ENCODE results near the gene AFF3. TPM values are rescaled to one million over a fixed set of nuclear protein-coding genes. Genes with fewer than 3 reads are reported as not detected.
"Not testable (repeated sequence)": the region's sequence is repeated elsewhere in the genome, so short reads cannot be mapped to it uniquely, and the experiment has no call there.

AFF3 gene
- total and polyA plus RNA-seq, 2 donors (not counting 1 experiment from before 2014, with no cell fraction given) = 0.50 to 2.5 TPM

- Histone ChIP-seq H2AFZ (ENCODE audit: low read length) (no peak overlapping the region), H3K4me2 (ENCODE audit: extremely low read depth, insufficient read depth, low read length) (no peak overlapping the region), H3K9ac (ENCODE audit: insufficient read depth, low read length) (no peak overlapping the region), H3K27me3 (ENCODE audit: control insufficient read depth, insufficient read depth, low read length) (peaks cover 2% of the 10 kb centered on the region), H3K9me3 (ENCODE audit: control insufficient read depth, insufficient read depth, low read depth, low read length) (no peaks in the 10 kb centered on the region), H3K36me3 (ENCODE audit: control insufficient read depth, insufficient read depth, low read length) (no peaks in the 10 kb centered on the region), H3K79me2 (ENCODE audit: control insufficient read depth, insufficient read depth, low read length) (no peaks in the 10 kb centered on the region), H3K4me1 (ENCODE audit: control insufficient read depth, extremely low read depth, insufficient read depth, low read length) (no peaks in the 10 kb centered on the region), H3K27ac (ENCODE audit: insufficient read depth, low read length) (no peak overlapping the region), H4K20me1 (ENCODE audit: control insufficient read depth, extremely low read depth, insufficient read depth, low read length) (no peaks in the 10 kb centered on the region), H3K4me3 (replicated peaks in 1 of 4; ENCODE audit: control extremely low read depth in 1 of 4, insufficient read depth in 1 of 4, low read depth in 3 of 4, low read length in 4 of 4) (no peak overlapping the region)
- no peak for DNase-seq (ENCODE audit: low read depth in 2 of 2)
- TF ChIP-seq EZH2 (IDR thresholded peaks at IDR 0.05; ENCODE audit: low read length, missing control alignments) = no peak
- no peak for TF ChIP-seq CTCF (conservative IDR thresholded peaks at IDR 0.05 in 1 of 2, IDR thresholded peaks at IDR 0.05 in 1 of 2; ENCODE audit: low read depth in 1 of 2, low read length in 2 of 2)
These were observed 637.4 kb downstream of the AFF3 start for GRCh38 chr2:99504844-99505584.

- not testable (repeated sequence) for H3K9ac ChIP-seq (ENCODE audit: insufficient read depth, low read length); H3K9me3 ChIP-seq (ENCODE audit: control insufficient read depth, insufficient read depth, low read depth, low read length); H2AFZ ChIP-seq (ENCODE audit: low read length); H3K4me1 ChIP-seq (ENCODE audit: control insufficient read depth, extremely low read depth, insufficient read depth, low read length); H3K4me2 ChIP-seq (ENCODE audit: extremely low read depth, insufficient read depth, low read length); DNase-seq (ENCODE audit: low read depth in 2 of 2); H3K27ac ChIP-seq (ENCODE audit: insufficient read depth, low read length); H3K4me3 ChIP-seq (replicated peaks in 1 of 4; ENCODE audit: control extremely low read depth in 1 of 4, insufficient read depth in 1 of 4, low read depth in 3 of 4, low read length in 4 of 4); H3K36me3 ChIP-seq (ENCODE audit: control insufficient read depth, insufficient read depth, low read length); H4K20me1 ChIP-seq (ENCODE audit: control insufficient read depth, extremely low read depth, insufficient read depth, low read length); H3K79me2 ChIP-seq (ENCODE audit: control insufficient read depth, insufficient read depth, low read length); H3K27me3 ChIP-seq (ENCODE audit: control insufficient read depth, insufficient read depth, low read length)
These were observed 638.6 kb downstream of the AFF3 start for GRCh38 chr2:99503662-99504416.

GRCh38 chr2:99496021-99496420 lies 646.4 kb downstream of the AFF3 start:
- TF ChIP-seq CTCF (conservative IDR thresholded peaks at IDR 0.05 in 1 of 2, IDR thresholded peaks at IDR 0.05 in 1 of 2; ENCODE audit: low read depth in 1 of 2, low read length in 2 of 2) (no peak), EZH2 (IDR thresholded peaks at IDR 0.05; ENCODE audit: low read length, missing control alignments) (no peak)

More at GRCh38 chr2:99496021-99496420, 646.4 kb downstream of the AFF3 start:
- no peak overlapping the region for H3K4me2 ChIP-seq (ENCODE audit: extremely low read depth, insufficient read depth, low read length)
- no peak overlapping the region for H3K27ac ChIP-seq (ENCODE audit: insufficient read depth, low read length)
- no peaks in the 10 kb centered on the region for H3K4me1 ChIP-seq (ENCODE audit: control insufficient read depth, extremely low read depth, insufficient read depth, low read length)
- H3K36me3 ChIP-seq (ENCODE audit: control insufficient read depth, insufficient read depth, low read length) = no peaks in the 10 kb centered on the region
- no peak for DNase-seq (ENCODE audit: low read depth in 2 of 2)
- no peak overlapping the region for H3K9ac ChIP-seq (ENCODE audit: insufficient read depth, low read length)
- H3K9me3 ChIP-seq (ENCODE audit: control insufficient read depth, insufficient read depth, low read depth, low read length) = no peaks in the 10 kb centered on the region
- no peak overlapping the region for H2AFZ ChIP-seq (ENCODE audit: low read length)
- H4K20me1 ChIP-seq (ENCODE audit: control insufficient read depth, extremely low read depth, insufficient read depth, low read length) = no peaks in the 10 kb centered on the region
- no peaks in the 10 kb centered on the region for H3K79me2 ChIP-seq (ENCODE audit: control insufficient read depth, insufficient read depth, low read length)
- no peak overlapping the region for H3K4me3 ChIP-seq (replicated peaks in 1 of 4; ENCODE audit: control extremely low read depth in 1 of 4, insufficient read depth in 1 of 4, low read depth in 3 of 4, low read length in 4 of 4)
- peaks cover 9% of the 10 kb centered on the region for H3K27me3 ChIP-seq (ENCODE audit: control insufficient read depth, insufficient read depth, low read length)

Other genes starting within 250 kb of the AFF3 start
- gene LONRF2, start 179.9 kb upstream of the AFF3 start, total RNA-seq = under 0.01 TPM in 2 replicates
- 0.01 and 0.03 TPM in 2 replicates for gene LONRF2, start 179.9 kb upstream of the AFF3 start, polyA plus RNA-seq

All from fibroblast of lung (primary cell).